Tibial artery (tissue), 4 donors: ENCODE data around the gene NT5DC1.

Experiments
- DNase-seq, 2 donors: peaks; one replicate each; pipeline ENCODE4 v3.0.0-alpha.2; 2019
- H3K27ac ChIP-seq, 2 donors: fragments of 200-600 bp; sonication (generic) in 1 of 2; 1 replicate in 1 of 2; 2 replicates in 1 of 2; pipeline ENCODE4 v1.5.1; 2018 to 2019; ENCODE audit warnings: mild to moderate bottlenecking in 1 of 2
- H3K27me3 ChIP-seq, 2 donors: fragments of 200-600 bp; sonication (generic) in 1 of 2; one replicate each; pipeline versions ENCODE4 v1.5.1 to v1.6.0; 2016 to 2019
- H3K36me3 ChIP-seq, 3 donors: fragments of 200-600 bp; sonication (generic) in 2 of 3; one replicate each; pipeline ENCODE4 v1.5.1; 2016 to 2019; ENCODE audit warnings: mild to moderate bottlenecking in 2 of 3
- H3K4me1 ChIP-seq, 4 donors: fragments of 200-600 bp; sonication (generic) in 2 of 4; 1 replicate in 3 of 4; 2 replicates in 1 of 4; pipeline ENCODE4 v1.5.1; 2016 to 2019
- H3K4me3 ChIP-seq, 2 donors: fragments of 200-600 bp; sonication (generic) in 1 of 2; 1 replicate in 1 of 2; 2 replicates in 1 of 2; pipeline ENCODE4 v1.5.1; 2018 to 2019; ENCODE audit warnings: mild to moderate bottlenecking in 2 of 2
- H3K9me3 ChIP-seq, 3 donors: fragments of 200-600 bp; sonication (generic) in 1 of 3; one replicate each; pipeline ENCODE4 v1.5.1; 2016 to 2019
- intact Hi-C: fragments of 100-400 bp; cut with DNase I; formaldehyde crosslinking; loops from one replicate; pipeline ENCODE4 v1.15.0; 2023; ENCODE audit warnings: low total_unique reads
- TF ChIP-seq, protein P1 (sequence below), 2 experiments: fragments of 200-600 bp in 1 of 2; fragments of 450-650 bp in 1 of 2; IDR thresholded peaks; one replicate each; pipeline ENCODE4 v1.5.1; 2017 to 2019; ENCODE audit warnings: antibody characterized with exemption in 2 of 2, mild to moderate bottlenecking in 1 of 2, moderate library complexity in 1 of 2

The NT5DC1 gene

DNA sequence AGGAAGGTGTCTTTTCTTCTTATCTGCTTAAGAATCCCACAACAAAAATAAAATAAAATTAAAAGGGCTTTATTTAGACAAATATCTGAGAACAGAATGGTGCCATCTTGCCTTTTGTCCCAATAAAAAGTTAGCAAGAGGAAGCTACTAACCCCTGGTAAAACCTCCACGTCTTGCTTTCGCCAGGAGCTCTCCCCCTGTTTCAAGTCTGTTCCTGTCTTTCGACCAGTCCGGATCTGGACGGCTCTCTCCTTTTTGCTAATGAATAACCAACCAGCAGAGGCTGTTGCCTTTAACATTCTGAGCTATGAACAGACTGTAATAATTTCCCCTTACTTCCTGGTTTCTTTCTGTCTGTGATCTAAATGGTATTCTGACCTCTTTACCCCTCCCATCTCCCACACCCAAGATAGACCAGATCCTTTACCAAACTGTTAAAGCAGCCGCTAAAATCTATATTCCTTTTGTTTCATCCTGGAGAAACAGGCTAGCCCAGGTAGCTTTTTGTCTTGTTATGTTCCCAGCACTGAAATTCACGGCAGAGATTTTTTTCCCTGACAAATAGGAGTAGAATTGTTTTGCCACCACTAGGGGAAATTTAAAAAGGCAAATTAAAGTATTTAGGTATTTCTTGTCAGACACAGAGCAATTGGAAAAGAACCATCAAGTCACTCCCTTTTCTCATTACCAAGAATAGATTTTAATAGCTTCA lies 39.9 kb upstream of the NT5DC1 start, which contains the start of gene FRK:
Gene FRK (minus strand): TSS at position 320 of the 712 bp plus-strand sequence. CDS start 580 bp downstream, outside the sequence.
- no peaks in the 10 kb centered on the region for H3K27me3 ChIP-seq
- intact Hi-C loops = loop anchor here (5.0 kb wide), 1 partner anchor 37 kb away; no protein-coding TSS in a partner anchor
- TF ChIP-seq, protein P1, sequence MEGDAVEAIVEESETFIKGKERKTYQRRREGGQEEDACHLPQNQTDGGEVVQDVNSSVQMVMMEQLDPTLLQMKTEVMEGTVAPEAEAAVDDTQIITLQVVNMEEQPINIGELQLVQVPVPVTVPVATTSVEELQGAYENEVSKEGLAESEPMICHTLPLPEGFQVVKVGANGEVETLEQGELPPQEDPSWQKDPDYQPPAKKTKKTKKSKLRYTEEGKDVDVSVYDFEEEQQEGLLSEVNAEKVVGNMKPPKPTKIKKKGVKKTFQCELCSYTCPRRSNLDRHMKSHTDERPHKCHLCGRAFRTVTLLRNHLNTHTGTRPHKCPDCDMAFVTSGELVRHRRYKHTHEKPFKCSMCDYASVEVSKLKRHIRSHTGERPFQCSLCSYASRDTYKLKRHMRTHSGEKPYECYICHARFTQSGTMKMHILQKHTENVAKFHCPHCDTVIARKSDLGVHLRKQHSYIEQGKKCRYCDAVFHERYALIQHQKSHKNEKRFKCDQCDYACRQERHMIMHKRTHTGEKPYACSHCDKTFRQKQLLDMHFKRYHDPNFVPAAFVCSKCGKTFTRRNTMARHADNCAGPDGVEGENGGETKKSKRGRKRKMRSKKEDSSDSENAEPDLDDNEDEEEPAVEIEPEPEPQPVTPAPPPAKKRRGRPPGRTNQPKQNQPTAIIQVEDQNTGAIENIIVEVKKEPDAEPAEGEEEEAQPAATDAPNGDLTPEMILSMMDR (IDR thresholded peaks at IDR 0.05) = peak; percentile 53 to 64
- peak; percentile 34 to 74 for DNase-seq
- H3K4me3 ChIP-seq = peak within 1 kb of the TSS; percentile 62 to 64
- peak within 1 kb of the TSS; percentile 83 to 89 for H3K27ac ChIP-seq
- peaks cover 0 to 39% (median 8%) of the 10 kb centered on the region in 4 donors for H3K4me1 ChIP-seq
- H3K9me3 ChIP-seq = no peaks in the 10 kb centered on the region
- H3K36me3 ChIP-seq = no peaks in the 10 kb centered on the region

DNA sequence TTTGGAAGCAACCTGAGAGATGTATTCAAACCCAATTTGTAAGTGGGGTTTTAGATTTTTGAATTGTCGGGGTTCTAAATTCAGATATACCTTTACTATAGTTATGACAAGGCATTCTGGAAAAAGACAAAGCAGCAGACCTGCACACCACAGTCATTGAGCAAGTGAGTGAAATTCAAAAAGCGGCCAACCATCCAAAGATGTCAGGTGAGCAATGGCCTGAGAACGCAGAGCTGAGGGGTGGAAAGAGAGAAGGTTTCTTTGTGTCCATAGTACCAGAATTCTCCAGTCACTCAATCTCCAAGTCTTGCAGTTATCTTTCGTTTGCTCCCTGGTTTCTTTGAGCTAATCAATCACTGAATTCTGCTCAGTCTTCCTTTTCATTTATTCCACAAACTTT lies 38.2 kb upstream of the NT5DC1 start:
- H3K4me3 ChIP-seq = no peak overlapping the region
- no peaks in the 10 kb centered on the region for H3K27me3 ChIP-seq
- intact Hi-C loops = loop anchor here (5.0 kb wide), 1 partner anchor 35 kb away; no protein-coding TSS in a partner anchor
- no peaks in the 10 kb centered on the region for H3K36me3 ChIP-seq
- no peaks in the 10 kb centered on the region for H3K9me3 ChIP-seq
- DNase-seq = no peak
- TF ChIP-seq, protein P1 (IDR thresholded peaks at IDR 0.05) = no peak
- H3K4me1 ChIP-seq = peaks cover 0 to 30% (median 5%) of the 10 kb centered on the region in 4 donors
- H3K27ac ChIP-seq = peak overlapping the region in 1 of 2 donors; percentile 89

DNA sequence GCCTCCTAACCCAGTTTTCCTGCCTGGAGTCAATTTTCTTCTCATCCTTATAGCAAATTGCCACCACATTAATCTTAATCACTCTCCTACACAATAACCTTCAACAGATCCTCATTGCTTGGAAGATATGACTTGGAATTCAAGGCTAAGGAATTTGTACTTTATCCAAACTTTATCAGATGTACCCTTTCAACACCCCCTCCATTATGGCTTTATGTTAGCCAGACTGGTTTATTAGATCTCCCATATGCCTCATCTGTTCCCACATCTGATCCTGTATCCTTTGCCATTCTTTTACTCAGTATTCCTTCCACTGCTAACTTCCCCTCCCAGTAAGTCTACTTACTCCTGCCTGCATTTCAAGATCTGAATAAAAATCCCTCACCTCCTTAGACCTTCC lies 36.0 kb upstream of the NT5DC1 start:
- Histone ChIP-seq H3K4me1 (peaks cover 0 to 38% (median 5%) of the 10 kb centered on the region in 4 donors), H3K27ac (peak overlapping the region in 1 of 2 donors; percentile 6), H3K4me3 (no peak overlapping the region), H3K9me3 (no peaks in the 10 kb centered on the region), H3K36me3 (no peaks in the 10 kb centered on the region), H3K27me3 (no peaks in the 10 kb centered on the region)
- intact Hi-C loops = loop anchor here (5.0 kb wide), 1 partner anchor 33 kb away; no protein-coding TSS in a partner anchor
- TF ChIP-seq, protein P1 (IDR thresholded peaks at IDR 0.05) = no peak
- no peak for DNase-seq

GRCh38 chr6:116066789-116067188 lies 33.9 kb upstream of the NT5DC1 start:
- no peak for DNase-seq
- H3K27me3 ChIP-seq = no peaks in the 10 kb centered on the region
- no peak overlapping the region for H3K4me3 ChIP-seq
- intact Hi-C loops = no loop called here
- peaks cover 0 to 50% (median 6%) of the 10 kb centered on the region in 4 donors for H3K4me1 ChIP-seq
- TF ChIP-seq, protein P1 (IDR thresholded peaks at IDR 0.05) = no peak
- H3K36me3 ChIP-seq = no peaks in the 10 kb centered on the region
- H3K9me3 ChIP-seq = no peaks in the 10 kb centered on the region
- no peak overlapping the region for H3K27ac ChIP-seq

DNA sequence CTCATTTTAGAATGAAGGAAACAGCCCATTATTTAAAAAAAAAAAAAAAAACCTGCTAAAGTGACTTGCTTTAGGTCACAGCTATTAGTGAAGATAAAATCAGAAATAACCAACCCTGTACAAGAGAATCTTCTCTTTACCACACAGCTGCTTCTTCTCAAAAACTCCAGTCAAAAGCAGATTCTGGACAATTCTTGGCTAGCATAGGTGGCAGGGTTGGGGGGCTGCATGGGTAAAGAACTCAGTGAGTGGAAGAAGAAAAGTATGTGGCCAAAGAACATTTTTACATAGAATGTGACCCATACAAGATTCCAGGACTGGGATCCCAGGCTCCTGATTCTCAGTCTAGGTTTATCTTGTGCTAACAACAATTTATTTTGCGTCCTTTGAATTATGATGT lies 30.6 kb upstream of the NT5DC1 start:
- H3K9me3 ChIP-seq = no peaks in the 10 kb centered on the region
- no peaks in the 10 kb centered on the region for H3K36me3 ChIP-seq
- peaks cover 0 to 57% (median 10%) of the 10 kb centered on the region in 4 donors for H3K4me1 ChIP-seq
- no peak overlapping the region for H3K4me3 ChIP-seq
- no peaks in the 10 kb centered on the region for H3K27me3 ChIP-seq
- DNase-seq = no peak
- intact Hi-C loops = no loop called here
- peak overlapping the region; percentile 24 to 49 for H3K27ac ChIP-seq
- TF ChIP-seq, protein P1 (IDR thresholded peaks at IDR 0.05) = no peak
